Subcutaneous abdominal adipose tissue (tissue), 5 donors: ENCODE results near the gene PDCD1.
"Not testable (repeated sequence)": the region's sequence is repeated elsewhere in the genome, so short reads cannot be mapped to it uniquely, and the experiment has no call there.

Experiments
- H3K27ac ChIP-seq: one replicate; pipeline ENCODE4 v1.7.0; 2013; ENCODE audit warnings: low read depth, mild to moderate bottlenecking, inconsistent platforms, low read length, moderate library complexity
- H3K27me3 ChIP-seq, 5 donors: one replicate each; pipeline ENCODE4 v1.7.0; 2013; ENCODE audit warnings: low read length in 5 of 5, inconsistent platforms in 1 of 5; ENCODE audit not compliant: control insufficient read depth in 5 of 5, insufficient read depth in 4 of 5
- H3K36me3 ChIP-seq, 5 donors: one replicate each; pipeline ENCODE4 v1.7.0; 2013; ENCODE audit warnings: low read length in 5 of 5; ENCODE audit not compliant: control insufficient read depth in 5 of 5, insufficient read depth in 5 of 5
- H3K4me1 ChIP-seq, 5 donors: one replicate each; pipeline ENCODE4 v1.7.0; 2013; ENCODE audit warnings: low read length in 5 of 5, mild to moderate bottlenecking in 3 of 5, moderate library complexity in 1 of 5; ENCODE audit not compliant: control insufficient read depth in 5 of 5, insufficient read depth in 5 of 5
- H3K4me3 ChIP-seq, 5 donors: one replicate each; pipeline ENCODE4 v1.7.0; 2013; ENCODE audit warnings: low read length in 5 of 5, low read depth in 1 of 5
- H3K9ac ChIP-seq, 5 donors: one replicate each; pipeline ENCODE4 v1.7.0; 2013; ENCODE audit warnings: low read length in 5 of 5, mild to moderate bottlenecking in 4 of 5, moderate library complexity in 3 of 5
- H3K9me3 ChIP-seq, 5 donors: one replicate each; pipeline ENCODE4 v1.7.0; 2013; ENCODE audit warnings: low read length in 5 of 5; ENCODE audit not compliant: control insufficient read depth in 5 of 5
- donor health status: healthy.
- donor health status: healthy.
- donor health status: healthy.
- donor health status: healthy.
- donor health status: healthy.

PDCD1 gene

GRCh38 chr2:241834527-241835210, 24.0 kb downstream of the PDCD1 start:
- Histone ChIP-seq H3K4me3 (no peak overlapping the region), H3K4me1 (no peaks in the 10 kb centered on the region), H3K9me3 (peaks cover 0 to 10% (median 3%) of the 10 kb centered on the region in 5 donors), H3K27ac (no peak overlapping the region), H3K27me3 (no peaks in the 10 kb centered on the region), H3K36me3 (no peaks in the 10 kb centered on the region), H3K9ac (no peak overlapping the region)

- not testable (repeated sequence) for H3K36me3 ChIP-seq, H3K4me1 ChIP-seq, H3K9me3 ChIP-seq, H3K9ac ChIP-seq, H3K27ac ChIP-seq, H3K27me3 ChIP-seq, H3K4me3 ChIP-seq
Observed at GRCh38 chr2:241833756-241834526, 24.8 kb downstream of the PDCD1 start.

- no peak overlapping the region for H3K4me3 ChIP-seq
- no peak overlapping the region for H3K27ac ChIP-seq
- peaks cover 0 to 10% (median 3%) of the 10 kb centered on the region in 5 donors for H3K9me3 ChIP-seq
- H3K36me3 ChIP-seq = no peaks in the 10 kb centered on the region
- H3K27me3 ChIP-seq = no peaks in the 10 kb centered on the region
- no peaks in the 10 kb centered on the region for H3K4me1 ChIP-seq
- H3K9ac ChIP-seq = no peak overlapping the region
Observed at GRCh38 chr2:241833101-241833663, 25.5 kb downstream of the PDCD1 start.

- peaks cover 0 to 5% (median 4%) of the 10 kb centered on the region in 5 donors for H3K27me3 ChIP-seq
- H3K9me3 ChIP-seq = peaks cover 3 to 19% (median 12%) of the 10 kb centered on the region in 5 donors
- H3K9ac ChIP-seq = no peak overlapping the region
- no peak overlapping the region for H3K27ac ChIP-seq
- H3K36me3 ChIP-seq = no peaks in the 10 kb centered on the region
- no peak overlapping the region for H3K4me3 ChIP-seq
- H3K4me1 ChIP-seq = peaks cover 0 to under 1% (median 0%) of the 10 kb centered on the region in 5 donors
Observed at GRCh38 chr2:241827394-241827793, 31.3 kb downstream of the PDCD1 start.

- H3K9ac ChIP-seq, H3K4me3 ChIP-seq, H3K27ac ChIP-seq, H3K36me3 ChIP-seq: not testable (repeated sequence)
- H3K9me3 ChIP-seq = peaks cover 3 to 11% (median 9%) of the 10 kb centered on the region in 5 donors
- H3K27me3 ChIP-seq = peaks cover 3 to 18% (median 12%) of the 10 kb centered on the region in 5 donors
- H3K4me1 ChIP-seq = peaks cover 0 to 16% (median 0%) of the 10 kb centered on the region in 5 donors
Observed at GRCh38 chr2:241823531-241824437, 34.9 kb downstream of the PDCD1 start.

- Histone ChIP-seq H3K27ac (no peak overlapping the region), H3K36me3 (no peaks in the 10 kb centered on the region), H3K4me1 (peaks cover 0 to 19% (median 6%) of the 10 kb centered on the region in 5 donors), H3K4me3 (peak overlapping the region in 2 of 5 donors; percentile 47 to 59), H3K27me3 (peaks cover 3 to 18% (median 12%) of the 10 kb centered on the region in 5 donors), H3K9me3 (peaks cover 3 to 8% (median 6%) of the 10 kb centered on the region in 5 donors), H3K9ac (no peak overlapping the region)
Observed at GRCh38 chr2:241822264-241822623, 36.5 kb downstream of the PDCD1 start.

GRCh38 chr2:241821460-241822263, 37.0 kb downstream of the PDCD1 start:
- Histone ChIP-seq H3K27me3 (peaks cover 0 to 18% (median 12%) of the 10 kb centered on the region in 5 donors), H3K4me1 (peaks cover 0 to 20% (median 7%) of the 10 kb centered on the region in 5 donors), H3K27ac (no peak overlapping the region), H3K9me3 (peaks cover 0 to 3% (median under 1%) of the 10 kb centered on the region in 5 donors), H3K9ac (no peak overlapping the region), H3K4me3 (peak overlapping the region in 4 of 5 donors; percentile 6 to 59 (median 38)), H3K36me3 (no peaks in the 10 kb centered on the region)

- peaks cover 0 to 20% (median 7%) of the 10 kb centered on the region in 5 donors for H3K4me1 ChIP-seq
- no peak overlapping the region for H3K27ac ChIP-seq
- peaks cover 0 to 2% (median 0%) of the 10 kb centered on the region in 5 donors for H3K9me3 ChIP-seq
- no peaks in the 10 kb centered on the region for H3K36me3 ChIP-seq
- peaks cover 0 to 21% (median 12%) of the 10 kb centered on the region in 5 donors for H3K27me3 ChIP-seq
- H3K4me3 ChIP-seq = peak overlapping the region in 2 of 5 donors; percentile 47 to 59
- H3K9ac ChIP-seq = no peak overlapping the region
Observed at GRCh38 chr2:241820625-241821384, 37.9 kb downstream of the PDCD1 start.
